Measurements from ENCODE around the gene KLHL26. TPM values are rescaled to one million over a fixed set of nuclear protein-coding genes. Genes with fewer than 3 reads are reported as not detected.

The KLHL26 gene
- total and polyA plus RNA-seq, 9 of the 15 experiments (the other 6 are each of a cell fraction or from before 2014, with no cell fraction given): 0.13 to 13.3 (median 1.4) TPM

- TF ChIP-seq ZBTB11 (CRISPR knock-in tag; IDR thresholded peaks at IDR 0.05) (no peak), DACH1 (IDR thresholded peaks at IDR 0.05; ENCODE audit: partially characterized antibody) (no peak), MECOM (CRISPR knock-in tag; IDR thresholded peaks at IDR 0.05) (no peak), CHD4 (IDR thresholded peaks at IDR 0.05; ENCODE audit: insufficient read depth, insufficient replicate concordance, low read depth, low read length, poor library complexity, severe bottlenecking) (no peak), TAF1 (IDR thresholded peaks at IDR 0.05; ENCODE audit: control insufficient read depth, extremely low read depth, insufficient read depth, low read length, severe bottlenecking) (no peak)
These were observed 71.8 kb downstream of the KLHL26 start (continued) for GRCh38 chr19:18708452-18709231.
